Tibial artery (tissue), 4 donors: Measurements from ENCODE around the gene GLP1R.

ENCODE experiments used
- DNase-seq, 2 donors: peaks; one replicate each; pipeline ENCODE4 v3.0.0-alpha.2; 2019
- H3K27ac ChIP-seq, 2 donors: fragments of 200-600 bp; sonication (generic) in 1 of 2; 1 replicate in 1 of 2; 2 replicates in 1 of 2; pipeline ENCODE4 v1.5.1; 2018 to 2019; ENCODE audit warnings: mild to moderate bottlenecking in 1 of 2
- H3K27me3 ChIP-seq, 2 donors: fragments of 200-600 bp; sonication (generic) in 1 of 2; one replicate each; pipeline versions ENCODE4 v1.5.1 to v1.6.0; 2016 to 2019
- H3K36me3 ChIP-seq, 3 donors: fragments of 200-600 bp; sonication (generic) in 2 of 3; one replicate each; pipeline ENCODE4 v1.5.1; 2016 to 2019; ENCODE audit warnings: mild to moderate bottlenecking in 2 of 3
- H3K4me1 ChIP-seq, 4 donors: fragments of 200-600 bp; sonication (generic) in 2 of 4; 1 replicate in 3 of 4; 2 replicates in 1 of 4; pipeline ENCODE4 v1.5.1; 2016 to 2019
- H3K4me3 ChIP-seq, 2 donors: fragments of 200-600 bp; sonication (generic) in 1 of 2; 1 replicate in 1 of 2; 2 replicates in 1 of 2; pipeline ENCODE4 v1.5.1; 2018 to 2019; ENCODE audit warnings: mild to moderate bottlenecking in 2 of 2
- H3K9me3 ChIP-seq, 3 donors: fragments of 200-600 bp; sonication (generic) in 1 of 3; one replicate each; pipeline ENCODE4 v1.5.1; 2016 to 2019
- intact Hi-C: fragments of 100-400 bp; cut with DNase I; formaldehyde crosslinking; loops from one replicate; pipeline ENCODE4 v1.15.0; 2023; ENCODE audit warnings: low total_unique reads
- TF ChIP-seq, protein P1 (sequence below), 2 experiments: fragments of 200-600 bp in 1 of 2; fragments of 450-650 bp in 1 of 2; IDR thresholded peaks; one replicate each; pipeline ENCODE4 v1.5.1; 2017 to 2019; ENCODE audit warnings: antibody characterized with exemption in 2 of 2, mild to moderate bottlenecking in 1 of 2, moderate library complexity in 1 of 2

The GLP1R gene

DNA sequence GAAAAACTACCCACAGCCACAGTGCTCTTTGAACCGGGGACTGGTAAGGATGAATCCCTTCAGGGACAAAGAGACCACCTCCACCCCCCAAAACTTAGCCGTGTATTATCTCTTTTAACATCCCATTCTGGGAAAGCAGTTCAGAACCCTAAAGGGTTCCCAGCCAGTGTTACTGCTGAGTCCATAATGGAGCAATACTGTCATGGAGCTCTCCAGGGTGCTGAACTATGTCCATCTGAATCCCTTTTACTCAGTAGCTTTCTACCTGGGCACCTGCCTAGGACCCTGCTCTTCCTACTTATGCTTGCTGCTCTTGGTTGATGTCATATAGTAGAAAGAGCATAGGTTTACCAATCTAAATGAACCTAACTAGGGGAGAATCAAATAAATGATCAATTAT is 88.7 kb downstream of the GLP1R start:
- intact Hi-C loops = no loop called here
- Histone ChIP-seq H3K36me3 (no peaks in the 10 kb centered on the region), H3K4me3 (no peak overlapping the region), H3K4me1 (no peaks in the 10 kb centered on the region), H3K27ac (no peak overlapping the region), H3K9me3 (peaks cover 0 to 16% (median 7%) of the 10 kb centered on the region in 3 donors), H3K27me3 (no peaks in the 10 kb centered on the region)
- DNase-seq = no peak
- TF ChIP-seq, protein P1, sequence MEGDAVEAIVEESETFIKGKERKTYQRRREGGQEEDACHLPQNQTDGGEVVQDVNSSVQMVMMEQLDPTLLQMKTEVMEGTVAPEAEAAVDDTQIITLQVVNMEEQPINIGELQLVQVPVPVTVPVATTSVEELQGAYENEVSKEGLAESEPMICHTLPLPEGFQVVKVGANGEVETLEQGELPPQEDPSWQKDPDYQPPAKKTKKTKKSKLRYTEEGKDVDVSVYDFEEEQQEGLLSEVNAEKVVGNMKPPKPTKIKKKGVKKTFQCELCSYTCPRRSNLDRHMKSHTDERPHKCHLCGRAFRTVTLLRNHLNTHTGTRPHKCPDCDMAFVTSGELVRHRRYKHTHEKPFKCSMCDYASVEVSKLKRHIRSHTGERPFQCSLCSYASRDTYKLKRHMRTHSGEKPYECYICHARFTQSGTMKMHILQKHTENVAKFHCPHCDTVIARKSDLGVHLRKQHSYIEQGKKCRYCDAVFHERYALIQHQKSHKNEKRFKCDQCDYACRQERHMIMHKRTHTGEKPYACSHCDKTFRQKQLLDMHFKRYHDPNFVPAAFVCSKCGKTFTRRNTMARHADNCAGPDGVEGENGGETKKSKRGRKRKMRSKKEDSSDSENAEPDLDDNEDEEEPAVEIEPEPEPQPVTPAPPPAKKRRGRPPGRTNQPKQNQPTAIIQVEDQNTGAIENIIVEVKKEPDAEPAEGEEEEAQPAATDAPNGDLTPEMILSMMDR (IDR thresholded peaks at IDR 0.05) = no peak
